Neural crest cell (in vitro differentiated cells): ENCODE measurements around the gene CLCN4. TPM values are rescaled to one million over a fixed set of nuclear protein-coding genes. Genes with fewer than 3 reads are reported as not detected.

Experiments
- DNase-seq: peaks from one replicate; pipeline ENCODE4 v3.0.0; 2021; ENCODE audit warnings: low read depth, mixed read lengths, low spot score
- H3K27ac Mint-ChIP-seq: one replicate; pipeline ENCODE4 v1.8.0; 2021; ENCODE audit warnings: mild to moderate bottlenecking, mixed read lengths; ENCODE audit not compliant: unreplicated experiment
- H3K27me3 Mint-ChIP-seq: 2 replicates; pipeline ENCODE4 v1.8.0; 2021; ENCODE audit warnings: low read depth, mild to moderate bottlenecking, mixed read lengths
- H3K36me3 Mint-ChIP-seq: 2 replicates; pipeline ENCODE4 v1.8.0; 2021; ENCODE audit warnings: low read depth, mild to moderate bottlenecking, mixed read lengths
- H3K4me1 Mint-ChIP-seq: 2 replicates; pipeline ENCODE4 v1.8.0; 2021; ENCODE audit warnings: mixed read lengths
- H3K4me3 Mint-ChIP-seq: one replicate; pipeline ENCODE4 v1.8.0; 2021; ENCODE audit warnings: mild to moderate bottlenecking, mixed read lengths
- H3K9me3 Mint-ChIP-seq: 2 replicates; pipeline ENCODE4 v1.8.0; 2021; ENCODE audit warnings: mixed read lengths
- total RNA-seq: library from RNA; stranded (reverse); gene quantifications from 2 replicates; pipeline ENCODE4 v1.2.1, GENCODE V29; 2021
- TF ChIP-seq, protein P1 (sequence below): fragments of 200-600 bp; sonication (generic); conservative IDR thresholded peaks from 2 replicates; pipeline ENCODE4 v1.5.0; 2021; ENCODE audit warnings: antibody characterized with exemption, mild to moderate bottlenecking

Gene CLCN4
- total RNA-seq, 1 donor from 2014 or later, result 8.8 TPM

- Mint-ChIP-seq H3K4me1 (peaks cover 5% of the 10 kb centered on the region), H3K27me3 (no peaks in the 10 kb centered on the region), H3K4me3 (no peak overlapping the region), H3K27ac (no peak overlapping the region), H3K36me3 (peaks cover 60% of the 10 kb centered on the region), H3K9me3 (peaks cover 26% of the 10 kb centered on the region)
- DNase-seq, result no peak
- TF ChIP-seq, protein P1, sequence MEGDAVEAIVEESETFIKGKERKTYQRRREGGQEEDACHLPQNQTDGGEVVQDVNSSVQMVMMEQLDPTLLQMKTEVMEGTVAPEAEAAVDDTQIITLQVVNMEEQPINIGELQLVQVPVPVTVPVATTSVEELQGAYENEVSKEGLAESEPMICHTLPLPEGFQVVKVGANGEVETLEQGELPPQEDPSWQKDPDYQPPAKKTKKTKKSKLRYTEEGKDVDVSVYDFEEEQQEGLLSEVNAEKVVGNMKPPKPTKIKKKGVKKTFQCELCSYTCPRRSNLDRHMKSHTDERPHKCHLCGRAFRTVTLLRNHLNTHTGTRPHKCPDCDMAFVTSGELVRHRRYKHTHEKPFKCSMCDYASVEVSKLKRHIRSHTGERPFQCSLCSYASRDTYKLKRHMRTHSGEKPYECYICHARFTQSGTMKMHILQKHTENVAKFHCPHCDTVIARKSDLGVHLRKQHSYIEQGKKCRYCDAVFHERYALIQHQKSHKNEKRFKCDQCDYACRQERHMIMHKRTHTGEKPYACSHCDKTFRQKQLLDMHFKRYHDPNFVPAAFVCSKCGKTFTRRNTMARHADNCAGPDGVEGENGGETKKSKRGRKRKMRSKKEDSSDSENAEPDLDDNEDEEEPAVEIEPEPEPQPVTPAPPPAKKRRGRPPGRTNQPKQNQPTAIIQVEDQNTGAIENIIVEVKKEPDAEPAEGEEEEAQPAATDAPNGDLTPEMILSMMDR, result no peak
Observed at GRCh38 chrX:10121787-10122186, 35.0 kb upstream of the CLCN4 start.

GRCh38 chrX:10124506-10125247 is 32.1 kb upstream of the CLCN4 start:
- no peaks in the 10 kb centered on the region for H3K27me3 Mint-ChIP-seq
- TF ChIP-seq, protein P1, result no peak
- no peak overlapping the region for H3K4me3 Mint-ChIP-seq
- peaks cover 50% of the 10 kb centered on the region for H3K36me3 Mint-ChIP-seq
- H3K4me1 Mint-ChIP-seq, result no peaks in the 10 kb centered on the region
- DNase-seq, result no peak
- H3K9me3 Mint-ChIP-seq, result peaks cover 18% of the 10 kb centered on the region
- H3K27ac Mint-ChIP-seq, result no peak overlapping the region

DNA sequence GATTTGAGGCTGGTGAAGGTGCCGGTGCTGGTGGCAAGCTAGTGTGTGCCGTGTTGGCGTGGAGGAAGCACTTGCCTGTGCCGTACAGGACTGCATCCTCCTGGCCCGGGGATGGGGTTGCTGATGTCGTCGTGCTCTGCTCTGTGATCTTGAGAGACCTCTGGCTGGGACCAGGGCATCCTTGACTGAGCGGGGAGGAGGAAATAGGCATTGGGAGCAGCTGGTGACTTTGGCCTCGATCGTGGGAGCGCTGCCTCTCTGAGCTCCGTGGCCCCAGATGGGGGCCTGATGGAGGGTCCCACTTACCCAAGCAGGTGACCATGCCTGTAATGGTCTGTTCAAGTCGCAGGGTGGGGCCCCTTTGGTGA is 31.5 kb upstream of the CLCN4 start:
- TF ChIP-seq, protein P1, result no peak
- H3K9me3 Mint-ChIP-seq, result peaks cover 18% of the 10 kb centered on the region
- H3K4me1 Mint-ChIP-seq, result no peaks in the 10 kb centered on the region
- H3K27me3 Mint-ChIP-seq, result no peaks in the 10 kb centered on the region
- no peak overlapping the region for H3K27ac Mint-ChIP-seq
- no peak overlapping the region for H3K4me3 Mint-ChIP-seq
- DNase-seq, result no peak
- H3K36me3 Mint-ChIP-seq, result peaks cover 53% of the 10 kb centered on the region

- Mint-ChIP-seq H3K4me3 (no peak overlapping the region), H3K27me3 (no peaks in the 10 kb centered on the region), H3K27ac (peak overlapping the region; percentile 19), H3K4me1 (no peaks in the 10 kb centered on the region), H3K9me3 (peaks cover 13% of the 10 kb centered on the region), H3K36me3 (peaks cover 51% of the 10 kb centered on the region)
- TF ChIP-seq, protein P1, result no peak
- no peak for DNase-seq
Observed at GRCh38 chrX:10126044-10126443, 30.7 kb upstream of the CLCN4 start.

- Mint-ChIP-seq H3K4me1 (peaks cover 4% of the 10 kb centered on the region), H3K9me3 (peaks cover 10% of the 10 kb centered on the region), H3K36me3 (peaks cover 46% of the 10 kb centered on the region), H3K4me3 (no peak overlapping the region), H3K27me3 (no peaks in the 10 kb centered on the region), H3K27ac (no peak overlapping the region)
- DNase-seq, result no peak
- TF ChIP-seq, protein P1, result no peak
Observed at GRCh38 chrX:10126834-10127233, 29.9 kb upstream of the CLCN4 start.
